ENCODE results near the gene ZNF19.
A peak's percentile ranks its signal among the peaks of the same experiment; 100 is the strongest.

ZNF19 gene

DNA sequence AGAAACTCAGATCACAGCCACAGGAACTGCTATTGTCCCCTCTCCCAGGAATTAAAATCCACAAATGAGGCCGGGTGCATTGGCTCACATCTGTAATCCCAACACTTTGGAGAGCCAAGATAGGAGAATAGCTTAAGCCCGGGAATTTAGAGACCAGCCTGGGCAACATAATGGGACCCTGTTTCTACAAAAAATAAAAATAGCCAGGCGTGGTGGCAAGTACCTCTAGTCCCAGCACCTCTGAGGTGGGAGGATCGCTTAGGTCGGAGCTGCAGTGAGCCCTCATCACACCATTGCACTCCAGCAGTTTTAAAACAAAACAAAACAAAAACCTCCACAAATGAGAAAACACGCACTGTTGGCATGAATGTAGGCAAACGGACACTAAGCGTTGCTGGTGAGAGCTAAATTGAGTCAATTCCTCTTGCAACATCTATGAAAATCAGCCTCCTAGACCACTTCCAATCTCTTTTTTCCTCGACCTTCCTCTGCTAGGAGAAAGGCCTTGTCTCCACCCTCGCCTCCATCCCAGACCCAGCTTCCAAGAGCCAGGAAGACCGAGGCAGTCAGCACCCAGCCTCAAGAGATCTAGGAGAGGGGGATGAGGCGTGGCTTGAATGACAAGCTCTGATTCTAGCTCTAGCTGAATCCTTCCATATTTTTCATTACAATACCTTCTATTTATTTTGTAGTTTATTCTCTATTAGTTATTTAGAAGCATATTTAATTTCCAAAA lies 62.1 kb downstream of the ZNF19 start:
- no peak for DNase-seq (ENCODE audit: low read depth)
- no peak overlapping the region for H3K4me3 ChIP-seq (ENCODE audit: control insufficient read depth, low read depth, low read length)
- TF ChIP-seq, protein P1, sequence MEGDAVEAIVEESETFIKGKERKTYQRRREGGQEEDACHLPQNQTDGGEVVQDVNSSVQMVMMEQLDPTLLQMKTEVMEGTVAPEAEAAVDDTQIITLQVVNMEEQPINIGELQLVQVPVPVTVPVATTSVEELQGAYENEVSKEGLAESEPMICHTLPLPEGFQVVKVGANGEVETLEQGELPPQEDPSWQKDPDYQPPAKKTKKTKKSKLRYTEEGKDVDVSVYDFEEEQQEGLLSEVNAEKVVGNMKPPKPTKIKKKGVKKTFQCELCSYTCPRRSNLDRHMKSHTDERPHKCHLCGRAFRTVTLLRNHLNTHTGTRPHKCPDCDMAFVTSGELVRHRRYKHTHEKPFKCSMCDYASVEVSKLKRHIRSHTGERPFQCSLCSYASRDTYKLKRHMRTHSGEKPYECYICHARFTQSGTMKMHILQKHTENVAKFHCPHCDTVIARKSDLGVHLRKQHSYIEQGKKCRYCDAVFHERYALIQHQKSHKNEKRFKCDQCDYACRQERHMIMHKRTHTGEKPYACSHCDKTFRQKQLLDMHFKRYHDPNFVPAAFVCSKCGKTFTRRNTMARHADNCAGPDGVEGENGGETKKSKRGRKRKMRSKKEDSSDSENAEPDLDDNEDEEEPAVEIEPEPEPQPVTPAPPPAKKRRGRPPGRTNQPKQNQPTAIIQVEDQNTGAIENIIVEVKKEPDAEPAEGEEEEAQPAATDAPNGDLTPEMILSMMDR (IDR thresholded peaks at IDR 0.05; ENCODE audit: control insufficient read depth, insufficient read depth, low read depth, low read length, missing control alignments): no peak

DNA sequence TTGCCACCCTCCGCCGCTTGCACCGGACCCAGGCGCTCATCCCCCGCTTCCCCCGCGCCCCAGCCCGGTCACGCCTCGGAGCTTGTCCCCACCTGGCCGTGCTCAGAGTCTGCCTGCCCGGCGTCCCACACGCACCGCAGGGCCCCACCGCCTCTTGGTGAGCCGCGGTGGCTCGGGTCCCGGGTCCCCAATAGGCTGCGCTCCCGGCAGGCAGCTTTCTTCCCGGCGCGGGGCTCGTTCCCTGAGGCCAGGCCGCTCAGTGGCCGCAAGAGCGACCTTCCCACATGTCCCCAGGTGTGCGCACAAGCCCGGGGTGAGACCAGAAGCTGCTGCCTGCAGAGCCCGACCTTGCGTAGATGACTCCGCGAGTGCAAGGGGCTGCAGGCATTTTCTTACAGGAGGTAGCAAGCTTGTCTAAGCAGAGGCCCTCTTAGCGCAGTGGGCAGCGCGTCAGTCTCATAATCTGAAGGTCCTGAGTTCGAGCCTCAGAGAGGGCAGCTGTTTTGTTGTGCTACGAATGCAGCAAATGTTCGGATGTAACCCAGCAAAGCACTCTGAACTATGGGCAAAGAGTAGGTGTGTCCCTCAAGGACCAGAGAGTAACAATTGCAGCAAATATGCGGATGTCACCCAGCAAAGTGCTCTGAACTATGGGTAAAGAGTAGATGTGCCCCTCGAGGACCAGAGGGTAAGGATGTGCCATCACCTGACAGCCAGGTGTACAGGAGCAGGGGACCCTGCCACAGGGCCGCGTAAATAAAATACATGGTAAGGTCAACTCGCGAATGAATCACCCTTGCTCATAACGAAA lies 62.9 kb downstream of the ZNF19 start:
- peak; percentile 28 for DNase-seq (ENCODE audit: low read depth)
- TF ChIP-seq, protein P1 (IDR thresholded peaks at IDR 0.05; ENCODE audit: control insufficient read depth, insufficient read depth, low read depth, low read length, missing control alignments): no peak
- H3K4me3 ChIP-seq (ENCODE audit: control insufficient read depth, low read depth, low read length): no peak overlapping the region; the same call in 1 of the 2 replicates

DNA sequence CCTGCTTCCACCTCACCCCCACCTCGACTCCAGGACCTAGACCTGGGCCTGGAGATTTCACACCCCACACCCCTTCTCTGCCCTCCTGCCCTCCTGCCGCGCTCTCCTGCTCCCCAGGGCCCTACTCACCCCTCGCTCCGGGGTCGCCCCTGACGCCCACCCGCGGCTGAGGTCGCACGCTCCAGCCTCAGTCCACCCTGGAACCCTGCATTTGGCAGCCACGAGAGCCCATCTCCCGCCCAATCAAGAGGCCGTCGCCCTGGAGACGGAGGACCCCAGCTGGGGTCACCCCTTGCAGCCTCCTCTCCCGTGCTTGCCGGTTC lies 63.4 kb downstream of the ZNF19 start:
- H3K4me3 ChIP-seq (ENCODE audit: control insufficient read depth, low read depth, low read length): no peak overlapping the region
- DNase-seq (ENCODE audit: low read depth): no peak
- TF ChIP-seq, protein P1 (IDR thresholded peaks at IDR 0.05; ENCODE audit: control insufficient read depth, insufficient read depth, low read depth, low read length, missing control alignments): no peak

DNA sequence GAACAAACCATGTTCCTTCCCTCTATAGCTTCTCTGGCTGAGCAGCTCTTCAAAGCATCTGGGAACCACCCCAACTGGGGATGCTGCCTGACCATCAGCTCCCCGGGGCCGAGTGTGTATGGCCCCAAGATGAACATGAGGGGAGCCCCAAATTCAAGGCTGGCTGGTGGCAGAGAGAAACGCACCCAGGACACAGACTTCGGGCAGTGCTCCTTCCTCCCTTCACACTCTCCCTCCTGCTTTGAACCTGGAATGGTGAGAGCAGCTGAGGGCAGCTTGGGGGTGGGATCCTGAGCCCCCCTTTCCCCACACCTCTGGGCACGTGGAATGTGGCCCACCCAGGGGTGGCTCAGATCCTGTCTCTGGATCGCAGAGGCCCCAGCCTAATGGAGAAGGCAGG lies 64.5 kb downstream of the ZNF19 start:
- no peak for DNase-seq (ENCODE audit: low read depth)
- no peak overlapping the region for H3K4me3 ChIP-seq (ENCODE audit: control insufficient read depth, low read depth, low read length)
- TF ChIP-seq, protein P1 (IDR thresholded peaks at IDR 0.05; ENCODE audit: control insufficient read depth, insufficient read depth, low read depth, low read length, missing control alignments): no peak

DNA sequence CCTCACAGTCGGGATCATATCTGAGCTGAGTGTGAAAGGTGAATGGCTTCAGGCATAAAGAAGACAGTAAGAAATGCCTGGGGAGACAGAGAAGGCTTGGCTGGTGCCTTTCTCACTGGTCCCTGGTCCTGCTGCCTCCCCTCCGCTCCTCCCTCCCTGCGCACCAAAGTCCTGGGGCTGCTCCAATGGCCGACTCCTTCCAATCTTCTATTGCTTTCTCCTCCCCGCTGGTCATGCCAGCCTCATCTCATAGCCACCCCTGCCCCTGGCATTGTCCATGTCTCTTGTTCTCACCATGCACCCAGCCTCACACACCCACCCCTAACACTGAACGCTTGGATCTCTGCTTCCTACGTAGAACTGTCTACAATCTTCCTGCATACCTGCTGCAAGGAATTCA lies 65.3 kb downstream of the ZNF19 start:
- no peak for DNase-seq (ENCODE audit: low read depth)
- TF ChIP-seq, protein P1 (IDR thresholded peaks at IDR 0.05; ENCODE audit: control insufficient read depth, insufficient read depth, low read depth, low read length, missing control alignments): no peak
- H3K4me3 ChIP-seq (ENCODE audit: control insufficient read depth, low read depth, low read length): no peak overlapping the region

All from AG09309 (cell line).